HepG2 (cell line): Measurements from ENCODE around the gene PNPLA2. TPM values are rescaled to one million over a fixed set of nuclear protein-coding genes. Genes with fewer than 3 reads are reported as not detected.

Source experiments
- ATRX ChIP-seq: sonication (generic); formaldehyde crosslinking; IDR thresholded peaks from 2 replicates; pipeline ENCODE4 v1.4.0; 2020; ENCODE audit warnings: missing genetic modification reagents, borderline replicate concordance
- DR1 ChIP-seq: sonication (generic); formaldehyde crosslinking; IDR thresholded peaks from 2 replicates; pipeline ENCODE4 v1.8.0; 2021; ENCODE audit warnings: mild to moderate bottlenecking, missing genetic modification reagents, inconsistent platforms
- HOXA3 ChIP-seq: sonication (generic); formaldehyde crosslinking; IDR thresholded peaks from 2 replicates; pipeline ENCODE4 v1.5.0; 2020; ENCODE audit warnings: missing genetic modification reagents
- IRF2 ChIP-seq: IDR thresholded peaks from 2 replicates; pipeline ENCODE4 v1.6.1; 2018; ENCODE audit warnings: missing genetic modification reagents, missing compliant biosample characterization
- NR2F2 ChIP-seq: IDR thresholded peaks from 2 replicates; pipeline ENCODE4 v1.6.1; 2012; ENCODE audit warnings: low read depth, inconsistent platforms, borderline replicate concordance
- RXRB ChIP-seq: IDR thresholded peaks from 2 replicates; pipeline ENCODE4 v1.6.1; 2016; ENCODE audit warnings: borderline replicate concordance, missing genetic modification reagents, missing compliant biosample characterization
- U2AF1 ChIP-seq: fragments of 200-400 bp; formaldehyde crosslinking; optimal IDR thresholded peaks from 2 replicates; pipeline ENCODE3; 2017; ENCODE audit warnings: mild to moderate bottlenecking, low read depth, low read length
- ZNF224 ChIP-seq: sonication (generic); formaldehyde crosslinking; IDR thresholded peaks from 2 replicates; pipeline ENCODE4 v1.5.0; 2020; ENCODE audit warnings: mild to moderate bottlenecking, missing genetic modification reagents
- ZNF33B ChIP-seq: sonication (generic); formaldehyde crosslinking; IDR thresholded peaks from 2 replicates; pipeline ENCODE4 v1.5.1; 2020; ENCODE audit warnings: mild to moderate bottlenecking, missing genetic modification reagents
- ZNF383 ChIP-seq: sonication (generic); formaldehyde crosslinking; IDR thresholded peaks from 2 replicates; pipeline ENCODE4 v1.4.0; 2020; ENCODE audit warnings: missing genetic modification reagents, mild to moderate bottlenecking, borderline replicate concordance
- ZNF431 ChIP-seq: sonication (generic); formaldehyde crosslinking; IDR thresholded peaks from 2 replicates; pipeline ENCODE4 v1.9.0; 2022; ENCODE audit warnings: missing genetic modification reagents, low read depth, mild to moderate bottlenecking, borderline replicate concordance
- ZNF782 ChIP-seq: sonication (generic); formaldehyde crosslinking; IDR thresholded peaks from 2 replicates; pipeline ENCODE4 v1.4.0; 2020; ENCODE audit warnings: missing genetic modification reagents, mild to moderate bottlenecking, borderline replicate concordance
- polyA plus RNA-seq, 8 experiments: library from polyadenylated mRNA; depleted of rRNA in 3 of 8; stranded (reverse) in 7 of 8; unstranded in 1 of 8; fragments of >200 nt; fragmentation: Illumina TruSeq in 4 of 8; extraction: Trizol in 4 of 8; gene quantifications; 2 replicates each; pipeline versions ENCODE4 v1.2.1 to v1.2.3, GENCODE V29; 2011 to 2016; ENCODE audit warnings: low read depth in 4 of 8, missing spikeins in 1 of 8, mixed read lengths in 1 of 8; ENCODE audit not compliant: insufficient read depth in 1 of 8
- total RNA-seq, 5 experiments: library from RNA; depleted of rRNA; stranded (reverse); fragments of >200 nt; fragmentation: Illumina TruSeq; extraction: Trizol; gene quantifications; 2 replicates each; pipeline ENCODE4 v1.2.3, GENCODE V29; 2016; ENCODE audit warnings: low read depth in 1 of 5
- TF ChIP-seq, protein P1 (sequence below): sonication (generic); formaldehyde crosslinking; conservative IDR thresholded peaks from 2 replicates; pipeline ENCODE4 v1.8.0; 2022; ENCODE audit warnings: mild to moderate bottlenecking, moderate library complexity, missing genetic modification reagents
- TF ChIP-seq, protein P2 (sequence below): sonication (generic); formaldehyde crosslinking; IDR thresholded peaks from 2 replicates; pipeline ENCODE4 v1.4.0; 2020; ENCODE audit warnings: missing genetic modification reagents
- TF ChIP-seq, protein P3 (sequence below): sonication (generic); formaldehyde crosslinking; IDR thresholded peaks from 2 replicates; pipeline ENCODE4 v1.8.0; 2022; ENCODE audit warnings: mild to moderate bottlenecking, missing genetic modification reagents, borderline replicate concordance
- TF ChIP-seq, protein P4 (sequence below): sonication (generic); formaldehyde crosslinking; IDR thresholded peaks from 2 replicates; pipeline ENCODE4 v1.4.0; 2020; ENCODE audit warnings: missing genetic modification reagents
- TF ChIP-seq, protein P5 (sequence below): sonication (generic); formaldehyde crosslinking; IDR thresholded peaks from 2 replicates; pipeline ENCODE4 v1.4.0; 2020; ENCODE audit warnings: missing genetic modification reagents
- TF ChIP-seq, protein P6 (sequence below): IDR thresholded peaks from 2 replicates; pipeline ENCODE4 v1.6.1; 2012; ENCODE audit warnings: low read length, improper control_type of control experiment

The PNPLA2 gene
- total and polyA plus RNA-seq, 2 of the 13 experiments (the other 11 are each of a cell fraction or from before 2014, with no cell fraction given), result 10.5 to 43.2 TPM

DNA sequence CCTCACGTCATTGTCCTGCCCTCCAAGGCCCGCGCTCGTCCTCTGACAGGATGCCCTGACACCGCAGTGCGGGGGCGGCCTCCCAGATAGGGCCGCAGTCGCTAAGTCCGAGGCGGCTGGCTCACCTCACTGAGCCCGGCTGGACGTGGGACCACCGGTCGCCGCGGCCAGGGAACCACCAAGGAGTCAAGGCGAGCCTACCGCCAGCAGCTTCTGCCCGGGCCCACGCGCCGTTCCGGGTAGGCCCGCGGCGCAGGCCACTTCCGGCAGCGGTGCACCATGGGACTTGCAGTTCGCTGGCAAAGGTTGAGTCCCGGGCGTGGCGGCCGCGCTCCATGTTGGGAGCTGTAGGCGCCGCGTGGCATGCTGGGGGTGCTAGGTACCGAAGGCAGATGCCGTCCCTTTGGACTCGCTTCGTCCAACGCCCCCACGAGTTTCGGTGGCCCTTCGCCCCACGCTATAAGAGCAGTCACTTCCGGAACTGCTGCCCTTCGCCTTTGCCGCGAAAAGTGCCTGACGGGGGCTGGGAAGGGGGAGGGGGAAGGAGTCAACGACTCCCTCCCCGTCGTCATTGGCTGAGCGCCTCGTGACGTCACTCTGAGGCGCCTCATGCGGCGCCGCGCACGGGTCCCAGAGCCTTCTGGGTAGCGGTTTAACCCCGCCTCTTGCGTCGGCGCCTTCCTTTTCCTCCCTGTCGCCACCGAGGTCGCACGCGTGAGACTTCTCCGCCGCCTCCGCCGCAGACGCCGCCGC is 9.3 kb upstream of the PNPLA2 start, which contains the start of gene RPLP2 (continued):
- TF ChIP-seq RXRB (CRISPR knock-in tag) (no peak; the same call in none of the 2 replicates), ZNF383 (peak; percentile 86; the same call in 1 of the 2 replicates), IRF2 (CRISPR knock-in tag) (peak; percentile 96), U2AF1 (peak; percentile 21), ZNF33B (CRISPR knock-in tag) (peak; percentile 69; the same call in 1 of the 2 replicates), HOXA3 (peak; percentile 93), DR1 (CRISPR knock-in tag) (peak; percentile 80), NR2F2 (no peak), ZNF431 (CRISPR knock-in tag) (peak; percentile 63; the same call in 1 of the 2 replicates), ZNF782 (CRISPR knock-in tag) (peak; percentile 85), ATRX (CRISPR knock-in tag) (no peak; the same call in 1 of the 2 replicates), ZNF224 (CRISPR knock-in tag) (0 out of 2 replicates have a peak, but pooled peaks have one; percentile 74)
- TF ChIP-seq, protein P1, sequence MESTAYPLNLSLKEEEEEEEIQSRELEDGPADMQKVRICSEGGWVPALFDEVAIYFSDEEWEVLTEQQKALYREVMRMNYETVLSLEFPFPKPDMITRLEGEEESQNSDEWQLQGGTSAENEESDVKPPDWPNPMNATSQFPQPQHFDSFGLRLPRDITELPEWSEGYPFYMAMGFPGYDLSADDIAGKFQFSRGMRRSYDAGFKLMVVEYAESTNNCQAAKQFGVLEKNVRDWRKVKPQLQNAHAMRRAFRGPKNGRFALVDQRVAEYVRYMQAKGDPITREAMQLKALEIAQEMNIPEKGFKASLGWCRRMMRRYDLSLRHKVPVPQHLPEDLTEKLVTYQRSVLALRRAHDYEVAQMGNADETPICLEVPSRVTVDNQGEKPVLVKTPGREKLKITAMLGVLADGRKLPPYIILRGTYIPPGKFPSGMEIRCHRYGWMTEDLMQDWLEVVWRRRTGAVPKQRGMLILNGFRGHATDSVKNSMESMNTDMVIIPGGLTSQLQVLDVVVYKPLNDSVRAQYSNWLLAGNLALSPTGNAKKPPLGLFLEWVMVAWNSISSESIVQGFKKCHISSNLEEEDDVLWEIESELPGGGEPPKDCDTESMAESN (CRISPR knock-in tag), result peak; percentile 88
- TF ChIP-seq, protein P2, sequence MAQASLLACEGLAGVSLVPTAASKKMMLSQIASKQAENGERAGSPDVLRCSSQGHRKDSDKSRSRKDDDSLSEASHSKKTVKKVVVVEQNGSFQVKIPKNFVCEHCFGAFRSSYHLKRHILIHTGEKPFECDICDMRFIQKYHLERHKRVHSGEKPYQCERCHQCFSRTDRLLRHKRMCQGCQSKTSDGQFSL (CRISPR knock-in tag), result 0 out of 2 replicates have a peak, but pooled peaks have one; percentile 10
- TF ChIP-seq, protein P3, sequence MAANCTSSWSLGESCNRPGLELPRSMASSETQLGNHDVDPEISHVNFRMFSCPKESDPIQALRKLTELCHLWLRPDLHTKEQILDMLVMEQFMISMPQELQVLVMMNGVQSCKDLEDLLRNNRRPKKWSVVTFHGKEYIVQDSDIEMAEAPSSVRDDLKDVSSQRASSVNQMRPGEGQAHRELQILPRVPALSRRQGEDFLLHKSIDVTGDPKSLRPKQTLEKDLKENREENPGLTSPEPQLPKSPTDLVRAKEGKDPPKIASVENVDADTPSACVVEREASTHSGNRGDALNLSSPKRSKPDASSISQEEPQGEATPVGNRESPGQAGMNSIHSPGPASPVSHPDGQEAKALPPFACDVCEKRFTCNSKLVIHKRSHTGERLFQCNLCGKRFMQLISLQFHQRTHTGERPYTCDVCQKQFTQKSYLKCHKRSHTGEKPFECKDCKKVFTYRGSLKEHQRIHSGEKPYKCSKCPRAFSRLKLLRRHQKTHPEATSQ (CRISPR knock-in tag), result peak; percentile 31; the same call in 1 of the 2 replicates
- TF ChIP-seq, protein P4, sequence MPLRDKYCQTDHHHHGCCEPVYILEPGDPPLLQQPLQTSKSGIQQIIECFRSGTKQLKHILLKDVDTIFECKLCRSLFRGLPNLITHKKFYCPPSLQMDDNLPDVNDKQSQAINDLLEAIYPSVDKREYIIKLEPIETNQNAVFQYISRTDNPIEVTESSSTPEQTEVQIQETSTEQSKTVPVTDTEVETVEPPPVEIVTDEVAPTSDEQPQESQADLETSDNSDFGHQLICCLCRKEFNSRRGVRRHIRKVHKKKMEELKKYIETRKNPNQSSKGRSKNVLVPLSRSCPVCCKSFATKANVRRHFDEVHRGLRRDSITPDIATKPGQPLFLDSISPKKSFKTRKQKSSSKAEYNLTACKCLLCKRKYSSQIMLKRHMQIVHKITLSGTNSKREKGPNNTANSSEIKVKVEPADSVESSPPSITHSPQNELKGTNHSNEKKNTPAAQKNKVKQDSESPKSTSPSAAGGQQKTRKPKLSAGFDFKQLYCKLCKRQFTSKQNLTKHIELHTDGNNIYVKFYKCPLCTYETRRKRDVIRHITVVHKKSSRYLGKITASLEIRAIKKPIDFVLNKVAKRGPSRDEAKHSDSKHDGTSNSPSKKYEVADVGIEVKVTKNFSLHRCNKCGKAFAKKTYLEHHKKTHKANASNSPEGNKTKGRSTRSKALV, result no peak; the same call in 1 of the 2 replicates
- TF ChIP-seq, protein P5, sequence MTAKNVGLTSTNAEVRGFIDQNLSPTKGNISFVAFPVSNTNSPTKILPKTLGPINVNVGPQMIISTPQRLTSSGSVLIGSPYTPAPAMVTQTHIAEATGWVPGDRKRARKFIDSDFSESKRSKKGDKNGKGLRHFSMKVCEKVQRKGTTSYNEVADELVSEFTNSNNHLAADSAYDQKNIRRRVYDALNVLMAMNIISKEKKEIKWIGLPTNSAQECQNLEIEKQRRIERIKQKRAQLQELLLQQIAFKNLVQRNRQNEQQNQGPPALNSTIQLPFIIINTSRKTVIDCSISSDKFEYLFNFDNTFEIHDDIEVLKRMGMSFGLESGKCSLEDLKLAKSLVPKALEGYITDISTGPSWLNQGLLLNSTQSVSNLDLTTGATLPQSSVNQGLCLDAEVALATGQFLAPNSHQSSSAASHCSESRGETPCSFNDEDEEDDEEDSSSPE (CRISPR knock-in tag), result peak; percentile 69; the same call in 1 of the 2 replicates
- TF ChIP-seq, protein P6, sequence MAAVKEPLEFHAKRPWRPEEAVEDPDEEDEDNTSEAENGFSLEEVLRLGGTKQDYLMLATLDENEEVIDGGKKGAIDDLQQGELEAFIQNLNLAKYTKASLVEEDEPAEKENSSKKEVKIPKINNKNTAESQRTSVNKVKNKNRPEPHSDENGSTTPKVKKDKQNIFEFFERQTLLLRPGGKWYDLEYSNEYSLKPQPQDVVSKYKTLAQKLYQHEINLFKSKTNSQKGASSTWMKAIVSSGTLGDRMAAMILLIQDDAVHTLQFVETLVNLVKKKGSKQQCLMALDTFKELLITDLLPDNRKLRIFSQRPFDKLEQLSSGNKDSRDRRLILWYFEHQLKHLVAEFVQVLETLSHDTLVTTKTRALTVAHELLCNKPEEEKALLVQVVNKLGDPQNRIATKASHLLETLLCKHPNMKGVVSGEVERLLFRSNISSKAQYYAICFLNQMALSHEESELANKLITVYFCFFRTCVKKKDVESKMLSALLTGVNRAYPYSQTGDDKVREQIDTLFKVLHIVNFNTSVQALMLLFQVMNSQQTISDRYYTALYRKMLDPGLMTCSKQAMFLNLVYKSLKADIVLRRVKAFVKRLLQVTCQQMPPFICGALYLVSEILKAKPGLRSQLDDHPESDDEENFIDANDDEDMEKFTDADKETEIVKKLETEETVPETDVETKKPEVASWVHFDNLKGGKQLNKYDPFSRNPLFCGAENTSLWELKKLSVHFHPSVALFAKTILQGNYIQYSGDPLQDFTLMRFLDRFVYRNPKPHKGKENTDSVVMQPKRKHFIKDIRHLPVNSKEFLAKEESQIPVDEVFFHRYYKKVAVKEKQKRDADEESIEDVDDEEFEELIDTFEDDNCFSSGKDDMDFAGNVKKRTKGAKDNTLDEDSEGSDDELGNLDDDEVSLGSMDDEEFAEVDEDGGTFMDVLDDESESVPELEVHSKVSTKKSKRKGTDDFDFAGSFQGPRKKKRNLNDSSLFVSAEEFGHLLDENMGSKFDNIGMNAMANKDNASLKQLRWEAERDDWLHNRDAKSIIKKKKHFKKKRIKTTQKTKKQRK, result no peak
